Measurements from ENCODE around the gene RECQL.
"Not testable (repeated sequence)": the region's sequence is repeated elsewhere in the genome, so short reads cannot be mapped to it uniquely, and the experiment has no call there.

Gene RECQL

GRCh38 chr12:21472197-21472823, 29.1 kb downstream of the RECQL start:
- Mint-ChIP-seq H3K36me3 (peaks cover 100% of the 10 kb centered on the region), H3K4me3 (no peak overlapping the region), H3K27ac (peak overlapping the region; percentile 37), H3K9me3 (peaks cover 2% of the 10 kb centered on the region), H3K4me1 (peaks cover 10% of the 10 kb centered on the region)
- DNase-seq (ENCODE audit: low spot score in 2 of 2) (no peak), ATAC-seq (no peak)

- no peak overlapping the region for H3K4me3 Mint-ChIP-seq
- peak overlapping the region; percentile 37 for H3K27ac Mint-ChIP-seq
- ATAC-seq (no peak), DNase-seq (ENCODE audit: low spot score in 2 of 2) (no peak)
- H3K36me3 Mint-ChIP-seq = peaks cover 100% of the 10 kb centered on the region
- H3K9me3 Mint-ChIP-seq = peaks cover 2% of the 10 kb centered on the region
- peaks cover 4% of the 10 kb centered on the region for H3K4me1 Mint-ChIP-seq
Observed at GRCh38 chr12:21471294-21471693, 30.1 kb downstream of the RECQL start.

- not testable (repeated sequence) for H3K4me3 Mint-ChIP-seq; H3K4me1 Mint-ChIP-seq; ATAC-seq; H3K9me3 Mint-ChIP-seq; H3K27ac Mint-ChIP-seq; DNase-seq (ENCODE audit: low spot score in 2 of 2)
- H3K36me3 Mint-ChIP-seq = peaks cover 97% of the 10 kb centered on the region
Observed at GRCh38 chr12:21467334-21467733, 34.1 kb downstream of the RECQL start.

GRCh38 chr12:21459474-21459873, 42.0 kb downstream of the RECQL start:
- Mint-ChIP-seq H3K36me3 (peaks cover 96% of the 10 kb centered on the region), H3K27ac (no peak overlapping the region), H3K9me3 (no peaks in the 10 kb centered on the region), H3K4me3 (no peak overlapping the region), H3K4me1 (peaks cover 23% of the 10 kb centered on the region)
- DNase-seq (ENCODE audit: low spot score in 2 of 2) (no peak), ATAC-seq (no peak)

- DNase-seq (ENCODE audit: low spot score in 2 of 2) (peak in 1 of 2 donors; percentile 69), ATAC-seq (peak; percentile 90)
- Mint-ChIP-seq H3K27ac (peak overlapping the region; percentile 95), H3K36me3 (peaks cover 87% of the 10 kb centered on the region), H3K4me1 (peaks cover 46% of the 10 kb centered on the region), H3K4me3 (peak overlapping the region; percentile 44), H3K9me3 (no peaks in the 10 kb centered on the region)
Observed at GRCh38 chr12:21456291-21456780, 45.1 kb downstream of the RECQL start.

GRCh38 chr12:21453312-21453852, 48.1 kb downstream of the RECQL start:
- ATAC-seq (peak; percentile 84), DNase-seq (ENCODE audit: low spot score in 2 of 2) (no peak)
- Mint-ChIP-seq H3K27ac (peak overlapping the region; percentile 77), H3K9me3 (no peaks in the 10 kb centered on the region), H3K4me3 (peak overlapping the region; percentile 29), H3K36me3 (peaks cover 87% of the 10 kb centered on the region), H3K4me1 (peaks cover 46% of the 10 kb centered on the region)

GRCh38 chr12:21451529-21451928, 49.9 kb downstream of the RECQL start:
- H3K36me3 Mint-ChIP-seq = peaks cover 87% of the 10 kb centered on the region
- H3K4me3 Mint-ChIP-seq = no peak overlapping the region
- H3K4me1 Mint-ChIP-seq = peaks cover 27% of the 10 kb centered on the region

GRCh38 chr12:21444193-21445146, 57.0 kb downstream of the RECQL start:
- Mint-ChIP-seq H3K9me3 (no peaks in the 10 kb centered on the region), H3K27ac (peak overlapping the region; percentile 5), H3K4me1 (peaks cover 17% of the 10 kb centered on the region), H3K36me3 (peaks cover 99% of the 10 kb centered on the region), H3K4me3 (no peak overlapping the region)
- ATAC-seq (no peak), DNase-seq (ENCODE audit: low spot score in 2 of 2) (no peak)

More at GRCh38 chr12:21451529-21451928, 49.9 kb downstream of the RECQL start:
- Mint-ChIP-seq H3K9me3 (no peaks in the 10 kb centered on the region), H3K27ac (no peak overlapping the region)
- ATAC-seq (no peak), DNase-seq (ENCODE audit: low spot score in 2 of 2) (no peak)

GRCh38 chr12:21439347-21439746, 62.1 kb downstream of the RECQL start:
- ATAC-seq (no peak), DNase-seq (ENCODE audit: low spot score in 2 of 2) (no peak)
- H3K27ac Mint-ChIP-seq = peak overlapping the region; percentile 97
- peaks cover 28% of the 10 kb centered on the region for H3K4me1 Mint-ChIP-seq
- H3K36me3 Mint-ChIP-seq = peaks cover 63% of the 10 kb centered on the region
- H3K9me3 Mint-ChIP-seq = no peaks in the 10 kb centered on the region
- H3K4me3 Mint-ChIP-seq = peak overlapping the region; percentile 88

- H3K9me3 Mint-ChIP-seq = no peaks in the 10 kb centered on the region
- DNase-seq (ENCODE audit: low spot score in 2 of 2) = no peak
- H3K36me3 Mint-ChIP-seq = peaks cover 56% of the 10 kb centered on the region
- H3K4me1 Mint-ChIP-seq = peaks cover 28% of the 10 kb centered on the region
- peak overlapping the region; percentile 97 for H3K27ac Mint-ChIP-seq
- H3K4me3 Mint-ChIP-seq = peak overlapping the region; percentile 88
- no peak for ATAC-seq
Observed at GRCh38 chr12:21438643-21439042, 62.8 kb downstream of the RECQL start.

- H3K36me3 Mint-ChIP-seq = peaks cover 18% of the 10 kb centered on the region
- ATAC-seq (no peak), DNase-seq (ENCODE audit: low spot score in 2 of 2) (no peak)
- no peak overlapping the region for H3K4me3 Mint-ChIP-seq
- H3K4me1 Mint-ChIP-seq = peaks cover 13% of the 10 kb centered on the region
- H3K9me3 Mint-ChIP-seq = no peaks in the 10 kb centered on the region
- no peak overlapping the region for H3K27ac Mint-ChIP-seq
Observed at GRCh38 chr12:21434699-21435098, 66.7 kb downstream of the RECQL start.

- H3K4me3 Mint-ChIP-seq = no peak overlapping the region
- no peak for DNase-seq (ENCODE audit: low spot score in 2 of 2)
- no peaks in the 10 kb centered on the region for H3K9me3 Mint-ChIP-seq
- H3K27ac Mint-ChIP-seq = no peak overlapping the region
- ATAC-seq = no peak
- H3K36me3 Mint-ChIP-seq = peaks cover 6% of the 10 kb centered on the region
- peaks cover under 1% of the 10 kb centered on the region for H3K4me1 Mint-ChIP-seq
Observed at GRCh38 chr12:21433525-21433924, 67.9 kb downstream of the RECQL start.

- Mint-ChIP-seq H3K27ac (no peak overlapping the region), H3K9me3 (no peaks in the 10 kb centered on the region), H3K4me3 (no peak overlapping the region), H3K36me3 (no peaks in the 10 kb centered on the region), H3K4me1 (no peaks in the 10 kb centered on the region)
- DNase-seq (ENCODE audit: low spot score in 2 of 2) = no peak
- ATAC-seq = no peak
Observed at GRCh38 chr12:21429994-21430393, 71.4 kb downstream of the RECQL start.

- Mint-ChIP-seq H3K4me1 (no peaks in the 10 kb centered on the region), H3K27ac (no peak overlapping the region), H3K4me3 (no peak overlapping the region), H3K36me3 (no peaks in the 10 kb centered on the region), H3K9me3 (no peaks in the 10 kb centered on the region)
- no peak for DNase-seq (ENCODE audit: low spot score in 2 of 2)
- no peak for ATAC-seq
Observed at GRCh38 chr12:21428241-21428640, 73.2 kb downstream of the RECQL start.

GRCh38 chr12:21419009-21419699, 82.3 kb downstream of the RECQL start:
- H3K4me1 Mint-ChIP-seq; H3K4me3 Mint-ChIP-seq; DNase-seq (ENCODE audit: low spot score in 2 of 2); H3K27ac Mint-ChIP-seq; ATAC-seq; H3K36me3 Mint-ChIP-seq; H3K9me3 Mint-ChIP-seq: not testable (repeated sequence)

All from stimulated activated effector memory CD8-positive, alpha-beta T cell treated with anti-CD3 and anti-CD28 coated beads, Interleukin-12 subunit alpha, Interleukin-12 subunit beta, amount 100 ng/mL, for 72 hours (primary cell).